ENCODE results near the gene ENSA. TPM values are rescaled to one million over a fixed set of nuclear protein-coding genes. Genes with fewer than 3 reads are reported as not detected.

Gene ENSA
- total and polyA plus RNA-seq, 2 of the 4 experiments (the other 2 are of a cell fraction): 53.2 to 96.5 TPM

Small RNA genes lying within 50 kb of the gene (microRNA-seq; reads per million reads assigned to microRNA genes)
- gene RF00015 (ENCODE audit: insufficient read depth, insufficient read length) (not detected), gene RF00561 (ENCODE audit: insufficient read depth, insufficient read length) (not detected)

Small RNA genes lying within 50 kb of the gene (small RNA-seq; reads per million reads assigned to genes)
- gene RF00015: 0 reads per million in 5 experiments
- 0 reads per million in 5 experiments for gene RF00561

Other genes starting within 250 kb of the ENSA start
- gene TARS2, start 142.2 kb downstream of the ENSA start, total RNA-seq (2012; rRNA removed): 10.9 and 12.2 TPM in 2 replicates
- 20.4 and 21.8 TPM in 2 replicates for gene TARS2, start 142.2 kb downstream of the ENSA start, polyA plus RNA-seq (2012; rRNA removed)
- gene ECM1, start 121.5 kb downstream of the ENSA start, total RNA-seq (2012; rRNA removed): 17.2 and 20.1 TPM in 2 replicates
- 230 and 264 TPM in 2 replicates for gene ECM1, start 121.5 kb downstream of the ENSA start, polyA plus RNA-seq (2012; rRNA removed)
- not detected in 2 replicates for gene FALEC, start 113.9 kb downstream of the ENSA start, total RNA-seq (2012; rRNA removed)
- 0.26 TPM in 1 of 2 replicates, not detected in the other for gene FALEC, start 113.9 kb downstream of the ENSA start, polyA plus RNA-seq (2012; rRNA removed)
- gene ADAMTSL4, start 80.2 kb downstream of the ENSA start, total RNA-seq (2012; rRNA removed): 0.54 and 0.56 TPM in 2 replicates
- gene ADAMTSL4, start 80.2 kb downstream of the ENSA start, polyA plus RNA-seq (2012; rRNA removed): 11.3 and 12.2 TPM in 2 replicates
- gene MCL1, start 50.0 kb downstream of the ENSA start, total RNA-seq (2012; rRNA removed): 142 and 212 TPM in 2 replicates
- 79.5 and 88.4 TPM in 2 replicates for gene MCL1, start 50.0 kb downstream of the ENSA start, polyA plus RNA-seq (2012; rRNA removed)
- 9.5 and 11.7 TPM in 2 replicates for gene GOLPH3L, start 67.5 kb upstream of the ENSA start, total RNA-seq (2012; rRNA removed)
- 8.7 and 11.0 TPM in 2 replicates for gene GOLPH3L, start 67.5 kb upstream of the ENSA start, polyA plus RNA-seq (2012; rRNA removed)
- not detected in 2 replicates for gene HORMAD1, start 91.3 kb upstream of the ENSA start, total RNA-seq (2012; rRNA removed)
- gene HORMAD1, start 91.3 kb upstream of the ENSA start, polyA plus RNA-seq (2012; rRNA removed): not detected in 2 replicates
- 0.18 and 0.56 TPM in 2 replicates for gene CTSS, start 136.2 kb upstream of the ENSA start, total RNA-seq (2012; rRNA removed)
- 0.47 and 0.48 TPM in 2 replicates for gene CTSS, start 136.2 kb upstream of the ENSA start, polyA plus RNA-seq (2012; rRNA removed)
- 4.7 and 7.7 TPM in 2 replicates for gene CTSK, start 178.6 kb upstream of the ENSA start, total RNA-seq (2012; rRNA removed)
- 13.2 and 15.1 TPM in 2 replicates for gene CTSK, start 178.6 kb upstream of the ENSA start, polyA plus RNA-seq (2012; rRNA removed)
- 26.3 and 28.1 TPM in 2 replicates for gene ARNT, start 247.0 kb upstream of the ENSA start, total RNA-seq (2012; rRNA removed)
- 15.7 and 19.7 TPM in 2 replicates for gene ARNT, start 247.0 kb upstream of the ENSA start, polyA plus RNA-seq (2012; rRNA removed)